NCI-H187 (cell line): Measurements from ENCODE around the gene SERPINH1.

Source experiments
- DNase-seq, 2 experiments: peaks; one replicate each; lab custom pipeline; 2025; lab: John Stamatoyannopoulos, UW

The SERPINH1 gene

DNA sequence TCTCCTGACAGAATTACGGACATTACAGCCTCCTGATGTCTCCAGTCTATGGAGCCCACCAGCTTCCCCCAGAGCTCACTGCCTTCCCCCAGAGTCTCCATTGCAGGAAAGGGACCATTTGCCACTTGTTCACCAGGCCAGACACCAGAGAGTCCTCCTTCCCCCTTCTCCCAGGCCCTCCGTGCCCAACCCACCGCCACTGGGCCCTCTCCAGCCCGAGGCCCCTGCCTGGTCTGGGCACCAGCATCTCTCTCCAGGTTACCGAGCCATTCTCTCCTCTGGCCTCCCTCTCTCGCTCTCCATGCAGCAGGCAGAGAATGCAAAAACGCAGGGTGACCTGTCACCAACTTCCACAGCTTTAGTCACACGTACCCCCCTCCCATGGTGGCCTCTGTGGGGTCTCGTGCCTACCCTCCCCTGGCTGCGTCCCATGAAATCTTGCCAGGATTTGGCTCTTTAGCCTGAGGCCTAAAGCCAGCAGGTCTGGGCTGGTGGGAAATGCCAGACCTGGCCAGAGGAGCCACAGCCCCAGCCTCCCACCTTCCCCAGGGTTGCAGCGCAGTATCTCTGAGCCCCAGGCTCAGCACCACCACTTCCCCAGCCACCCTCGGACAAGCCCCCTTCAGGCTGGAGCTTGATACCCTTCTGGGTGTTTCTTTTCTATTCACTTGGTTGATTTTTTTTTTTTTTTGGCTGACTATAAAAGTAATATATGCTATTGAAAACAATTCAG is 6.8 kb upstream of the SERPINH1 start:
- DNase-seq, result no peak

DNA sequence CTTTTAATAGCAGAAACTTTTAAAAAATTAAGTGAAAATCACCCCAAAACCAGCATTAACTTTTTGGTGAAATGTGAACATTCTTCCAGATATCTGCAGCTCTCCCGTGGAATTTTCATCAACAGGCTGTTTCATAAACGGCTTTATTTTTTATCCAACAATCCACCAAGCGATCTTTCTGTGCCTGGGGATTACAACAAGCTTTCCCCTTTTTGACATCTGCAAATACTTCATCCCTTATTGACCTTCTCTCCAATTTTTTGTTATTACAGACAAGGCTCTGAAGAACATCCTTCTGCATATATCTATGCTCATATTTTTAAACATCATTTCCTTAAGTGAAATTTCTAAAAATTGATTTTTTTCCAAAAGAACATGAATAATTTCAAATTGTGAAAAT is 5.8 kb upstream of the SERPINH1 start:
- no peak for DNase-seq

DNA sequence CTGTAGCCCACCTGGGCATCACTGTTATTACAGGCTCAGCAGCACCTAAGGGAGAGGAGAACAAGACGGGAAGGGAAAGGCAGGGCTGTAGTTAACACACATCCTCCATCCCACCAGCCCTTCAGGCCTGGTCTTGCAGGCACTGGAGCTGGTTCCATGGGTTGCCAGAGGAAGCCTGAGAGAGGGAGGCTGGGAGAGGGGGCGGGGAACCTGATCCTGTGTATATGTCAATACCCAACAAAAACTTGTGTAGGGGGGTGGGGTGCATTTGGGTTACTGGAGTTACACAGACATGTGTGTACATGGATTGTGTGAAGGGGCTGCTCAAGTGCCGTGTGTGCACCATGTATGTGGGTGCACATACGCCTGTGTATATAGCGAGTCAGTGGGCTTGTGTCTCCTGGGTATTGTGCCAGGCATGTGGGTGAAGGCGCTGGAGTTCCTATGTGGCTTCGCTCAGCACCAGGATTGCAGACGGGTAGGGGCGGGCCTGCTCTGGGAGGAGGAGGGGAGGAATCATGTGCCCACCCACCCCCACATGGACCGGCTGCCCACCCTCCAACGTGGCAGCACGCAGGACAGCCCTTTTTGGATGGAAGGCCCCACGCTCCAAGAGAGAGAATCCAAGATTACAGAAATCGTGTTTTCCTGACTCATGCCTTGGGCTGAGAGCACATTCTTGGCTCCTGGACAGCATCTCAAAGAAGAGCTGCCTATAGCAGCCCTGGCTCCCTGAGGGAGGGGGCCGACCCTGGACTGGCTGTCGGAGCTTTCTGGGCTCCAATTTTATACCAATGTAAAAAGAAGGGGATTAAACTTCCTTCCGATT is 4.2 kb upstream of the SERPINH1 start:
- DNase-seq, result no peak

DNA sequence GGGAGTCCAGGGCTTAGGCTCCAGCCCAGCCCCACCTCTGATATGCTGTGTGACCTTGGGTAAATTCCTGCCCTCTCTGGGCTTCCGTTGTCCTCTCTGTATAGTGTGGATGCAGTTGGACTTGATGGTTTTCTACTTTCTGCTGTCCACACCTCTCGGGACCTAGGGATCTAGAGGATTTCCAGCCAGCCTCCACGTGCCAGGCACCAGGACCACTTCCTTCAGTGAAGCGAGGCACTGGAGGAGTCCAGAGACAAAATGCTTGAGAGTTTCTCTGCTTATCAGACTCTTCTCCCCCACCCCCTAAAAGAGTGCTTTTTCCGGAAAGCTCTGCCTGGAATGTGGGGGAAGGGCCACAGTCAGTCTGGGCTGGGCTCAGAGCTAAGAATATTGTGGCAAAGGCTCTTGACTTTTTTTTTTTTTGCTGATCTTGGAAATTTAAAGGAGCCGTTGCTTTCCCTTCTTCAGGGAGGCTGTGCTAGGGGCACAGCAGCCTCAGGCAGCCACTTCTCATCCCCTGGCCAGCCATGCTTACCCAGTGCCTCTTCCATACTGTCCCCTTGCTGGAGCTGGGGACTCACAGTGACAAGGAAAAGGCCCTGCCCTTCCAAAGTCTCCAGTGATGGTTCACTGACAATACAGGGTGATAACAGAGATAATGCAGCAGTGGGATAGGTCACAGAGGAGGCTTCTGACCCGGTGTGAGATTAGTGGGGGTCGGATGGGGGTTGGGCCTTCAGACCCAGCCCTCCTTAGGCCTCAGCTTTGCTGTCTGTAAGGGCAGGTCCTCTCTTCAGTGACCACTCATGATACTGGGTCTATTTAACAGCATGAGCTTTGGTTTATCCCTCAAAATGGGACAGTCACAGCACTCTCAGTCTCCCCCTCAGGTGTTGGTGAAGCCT is 2.9 kb upstream of the SERPINH1 start:
- no peak for DNase-seq

DNA sequence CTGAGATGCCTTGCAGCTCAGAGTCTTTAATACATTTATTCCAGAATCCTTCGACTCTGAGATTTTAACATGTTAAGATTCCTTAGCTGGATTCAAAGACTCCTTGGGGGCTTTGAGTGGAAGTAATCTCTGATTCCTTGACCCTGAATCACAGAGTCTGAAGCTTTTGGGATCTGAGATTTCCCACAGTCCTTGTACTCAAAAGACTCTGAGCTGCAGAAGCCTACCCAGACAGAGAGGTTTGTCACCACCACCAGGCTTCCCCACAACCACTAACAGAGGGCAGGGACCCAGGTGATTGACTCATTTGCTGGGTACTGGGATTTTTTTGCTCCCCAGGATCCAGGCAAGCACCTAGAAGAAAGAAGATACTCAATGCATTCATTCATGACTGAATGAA is 1.4 kb upstream of the SERPINH1 start:
- no peak for DNase-seq

DNA sequence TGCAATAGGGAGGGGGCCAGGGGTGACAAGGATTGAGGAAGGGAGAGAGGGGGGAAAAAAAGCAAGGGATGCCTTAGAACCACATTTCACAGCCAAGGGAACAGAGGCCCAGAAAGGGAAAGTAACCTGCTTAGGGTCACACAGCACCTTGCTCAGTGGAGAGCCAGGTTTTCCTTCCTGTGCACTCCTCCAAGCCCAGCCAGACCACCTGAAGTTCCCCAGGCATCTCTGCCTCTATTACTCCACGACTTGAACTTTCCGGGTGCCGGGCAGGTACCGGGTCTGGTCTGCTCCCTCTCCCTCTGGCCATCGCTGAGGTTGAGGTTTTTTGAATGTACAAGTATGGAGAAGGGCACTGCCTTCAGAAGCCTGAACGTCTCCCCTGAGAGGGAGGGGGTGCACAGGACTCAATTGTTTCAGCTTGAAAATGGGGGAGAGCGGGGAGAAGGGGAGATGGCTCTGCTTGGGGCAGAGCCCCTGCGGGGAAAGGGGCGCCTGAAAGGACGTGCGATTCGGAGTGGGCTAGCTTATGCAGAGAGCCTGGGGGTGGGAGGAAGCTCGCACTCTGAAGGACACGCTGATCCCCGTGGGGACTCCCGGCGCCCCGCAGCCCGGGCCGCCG is 516 bp upstream of the SERPINH1 start:
- no peak for DNase-seq

DNA sequence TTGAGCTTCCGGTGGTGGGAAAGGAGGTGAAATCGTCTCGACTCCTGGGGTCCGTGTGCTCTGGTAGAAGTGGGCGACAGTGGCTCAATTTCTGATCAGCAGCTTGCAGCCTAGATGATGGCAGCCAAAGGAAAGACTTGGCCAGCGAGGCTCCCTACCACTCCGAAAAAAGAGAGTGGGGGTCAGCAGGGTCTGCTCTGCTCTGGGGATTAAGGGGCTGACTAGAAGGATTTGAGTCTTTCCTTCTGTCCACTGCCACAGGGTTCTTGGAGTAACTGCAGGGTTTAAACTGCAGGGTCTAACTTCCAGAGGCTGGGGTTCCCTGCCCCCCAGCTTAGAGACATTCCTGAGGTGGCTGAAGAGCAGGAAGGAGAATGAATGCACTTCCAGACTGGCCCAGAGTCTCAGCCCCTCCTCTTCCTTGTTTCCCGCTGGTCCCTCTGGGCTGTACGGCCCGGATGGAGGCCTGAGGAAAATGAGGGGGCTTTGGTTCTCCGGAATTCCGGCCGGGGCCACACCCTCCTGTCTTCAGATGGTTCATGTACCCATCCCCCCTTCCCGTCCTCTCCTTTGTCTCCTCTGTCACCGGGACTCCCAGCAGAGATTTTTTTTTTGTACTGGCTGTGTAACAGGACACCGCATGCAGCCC is 907 bp downstream of the SERPINH1 start:
- DNase-seq, result no peak

DNA sequence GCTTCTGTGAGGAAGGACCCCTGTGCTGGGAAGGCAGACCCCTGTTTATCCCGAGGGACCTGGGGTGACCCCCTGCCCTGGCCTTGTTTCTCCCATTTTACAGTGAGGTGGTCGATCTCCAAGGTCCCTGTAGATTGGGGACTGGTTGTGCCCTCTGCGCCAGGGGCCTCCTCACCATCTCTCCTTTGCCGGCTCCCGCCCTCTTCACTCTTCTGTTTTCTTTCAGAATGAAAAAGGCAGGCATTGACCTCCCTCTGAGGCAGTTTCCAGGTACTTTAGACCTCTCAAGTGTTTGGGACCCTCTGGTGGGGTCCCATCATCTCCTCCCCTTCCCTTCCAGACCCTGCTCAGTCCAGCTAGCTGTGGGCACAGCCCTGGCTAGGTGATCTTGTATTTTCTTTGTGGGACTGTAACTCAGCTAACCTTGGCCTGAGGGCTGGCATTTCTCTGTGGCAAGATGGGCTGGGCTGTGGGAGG is 1.5 kb downstream of the SERPINH1 start:
- DNase-seq, result no peak

DNA sequence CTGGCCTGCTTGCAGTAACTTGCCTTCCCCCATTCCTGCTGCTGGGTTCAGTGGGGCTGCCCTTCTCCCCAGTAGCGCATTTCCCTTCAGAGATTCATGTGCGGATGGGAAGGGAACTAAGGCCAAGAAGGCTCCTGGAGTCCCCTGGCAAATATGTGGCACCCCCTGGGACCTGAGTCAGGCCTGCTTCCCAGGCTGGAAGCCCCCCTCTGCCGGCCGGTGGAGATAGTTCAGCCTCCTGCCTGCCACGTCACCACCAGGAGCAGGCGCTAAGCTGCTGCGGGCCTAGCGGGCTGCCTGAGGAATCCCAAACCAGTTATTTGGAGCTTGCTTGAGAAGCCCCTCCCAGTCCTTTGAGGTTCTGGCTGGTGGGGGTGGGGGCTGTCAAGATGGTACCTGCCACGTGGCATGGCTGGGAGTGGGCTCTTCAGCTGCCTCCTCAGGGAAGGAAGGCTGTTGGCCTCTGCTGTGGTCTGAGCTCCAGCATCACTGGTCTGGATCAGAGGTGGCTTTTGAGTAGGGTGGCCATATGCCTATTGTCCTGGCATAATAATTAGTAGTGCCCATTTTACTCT is 2.0 kb downstream of the SERPINH1 start:
- DNase-seq, result no peak

DNA sequence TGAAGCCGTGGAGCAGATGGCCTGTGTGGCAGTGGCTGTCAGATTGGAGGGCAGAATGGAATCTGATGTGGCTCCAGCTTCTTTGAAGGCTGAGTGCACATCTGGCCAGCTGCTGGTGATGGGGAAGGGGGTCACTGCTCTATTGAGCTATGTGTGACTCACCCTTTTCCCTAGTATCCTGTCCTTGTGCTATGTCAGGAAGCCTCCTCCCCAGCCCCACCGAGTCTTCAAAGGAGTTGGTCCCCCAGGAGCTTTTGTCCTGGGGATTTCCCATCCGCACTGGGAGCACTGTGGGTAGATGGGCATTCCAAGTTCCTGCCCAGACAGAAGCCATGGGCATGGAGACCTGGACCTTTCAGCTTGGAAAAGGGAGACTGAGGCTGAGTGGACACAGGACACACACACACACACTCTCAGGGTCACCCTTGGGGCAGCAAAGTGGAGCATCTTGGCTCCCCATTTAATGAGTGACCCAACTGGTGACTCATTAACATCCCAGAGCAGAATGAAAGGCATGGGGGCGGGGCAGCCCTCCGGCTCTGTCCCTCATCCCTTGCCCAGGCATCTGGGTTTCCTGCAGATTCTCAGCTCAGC is 3.3 kb downstream of the SERPINH1 start:
- DNase-seq, result no peak

DNA sequence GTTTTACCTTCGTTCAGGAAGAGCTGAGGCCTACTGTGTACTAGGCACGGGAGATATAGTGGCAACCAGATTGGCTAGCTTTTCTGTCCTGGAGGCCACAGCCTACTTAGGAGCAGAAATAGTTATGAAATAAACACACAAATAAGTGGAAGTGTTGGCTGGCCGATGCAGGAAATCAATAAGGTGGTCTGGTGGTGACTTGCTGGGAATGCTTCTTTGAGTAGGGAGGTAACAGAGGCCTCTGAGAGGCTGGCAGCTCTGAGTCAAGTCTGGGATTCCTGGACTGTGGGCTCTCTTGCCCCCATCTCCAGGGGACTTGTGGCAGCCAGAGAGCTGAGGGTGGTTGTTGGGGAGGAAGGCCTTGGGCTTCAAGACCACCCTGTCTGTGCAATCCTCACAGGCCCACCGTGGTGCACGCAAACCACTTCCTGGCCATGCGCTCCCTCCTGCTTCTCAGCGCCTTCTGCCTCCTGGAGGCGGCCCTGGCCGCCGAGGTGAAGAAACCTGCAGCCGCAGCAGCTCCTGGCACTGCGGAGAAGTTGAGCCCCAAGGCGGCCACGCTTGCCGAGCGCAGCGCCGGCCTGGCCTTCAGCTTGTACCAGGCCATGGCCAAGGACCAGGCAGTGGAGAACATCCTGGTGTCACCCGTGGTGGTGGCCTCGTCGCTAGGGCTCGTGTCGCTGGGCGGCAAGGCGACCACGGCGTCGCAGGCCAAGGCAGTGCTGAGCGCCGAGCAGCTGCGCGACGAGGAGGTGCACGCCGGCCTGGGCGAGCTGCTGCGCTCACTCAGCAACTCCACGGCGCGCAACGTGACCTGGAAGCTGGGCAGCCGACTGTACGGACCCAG is 4.1 kb downstream of the SERPINH1 start:
- DNase-seq, result no peak

DNA sequence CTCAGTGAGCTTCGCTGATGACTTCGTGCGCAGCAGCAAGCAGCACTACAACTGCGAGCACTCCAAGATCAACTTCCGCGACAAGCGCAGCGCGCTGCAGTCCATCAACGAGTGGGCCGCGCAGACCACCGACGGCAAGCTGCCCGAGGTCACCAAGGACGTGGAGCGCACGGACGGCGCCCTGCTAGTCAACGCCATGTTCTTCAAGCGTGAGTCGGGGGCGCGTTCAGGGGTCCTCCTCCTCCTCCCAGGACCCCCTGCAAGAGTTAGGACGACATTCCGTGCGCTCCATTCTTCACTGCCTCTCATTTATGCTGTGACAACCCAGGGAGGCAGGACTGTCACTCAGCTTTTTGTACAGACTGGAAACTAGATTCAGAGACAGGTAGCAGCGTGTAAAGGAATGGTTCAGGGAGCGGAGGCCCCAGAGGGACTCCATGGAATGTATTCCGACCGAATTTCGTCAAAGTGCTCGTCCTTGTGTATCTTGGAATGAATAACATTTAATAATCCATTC is 4.8 kb downstream of the SERPINH1 start:
- DNase-seq, result no peak

DNA sequence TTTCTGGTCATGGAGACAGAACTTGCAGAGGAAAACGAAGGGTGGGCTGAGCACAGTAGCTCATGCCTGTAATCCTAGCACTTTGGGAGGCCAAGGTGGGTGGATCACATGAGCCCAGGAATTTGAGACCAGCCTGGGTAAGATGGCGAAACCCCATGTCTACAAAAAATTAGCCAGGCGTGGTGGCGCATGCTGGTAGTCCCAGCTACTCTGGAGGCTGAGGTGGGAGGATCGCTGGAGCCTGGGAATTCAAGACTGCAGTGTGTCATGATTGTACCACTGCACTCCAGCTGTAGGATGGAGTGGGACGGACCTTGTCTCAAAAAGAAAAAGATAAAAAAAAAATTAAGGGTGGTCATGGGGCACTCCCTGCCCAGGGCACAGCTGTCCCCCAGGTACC is 5.9 kb downstream of the SERPINH1 start:
- DNase-seq, result no peak

DNA sequence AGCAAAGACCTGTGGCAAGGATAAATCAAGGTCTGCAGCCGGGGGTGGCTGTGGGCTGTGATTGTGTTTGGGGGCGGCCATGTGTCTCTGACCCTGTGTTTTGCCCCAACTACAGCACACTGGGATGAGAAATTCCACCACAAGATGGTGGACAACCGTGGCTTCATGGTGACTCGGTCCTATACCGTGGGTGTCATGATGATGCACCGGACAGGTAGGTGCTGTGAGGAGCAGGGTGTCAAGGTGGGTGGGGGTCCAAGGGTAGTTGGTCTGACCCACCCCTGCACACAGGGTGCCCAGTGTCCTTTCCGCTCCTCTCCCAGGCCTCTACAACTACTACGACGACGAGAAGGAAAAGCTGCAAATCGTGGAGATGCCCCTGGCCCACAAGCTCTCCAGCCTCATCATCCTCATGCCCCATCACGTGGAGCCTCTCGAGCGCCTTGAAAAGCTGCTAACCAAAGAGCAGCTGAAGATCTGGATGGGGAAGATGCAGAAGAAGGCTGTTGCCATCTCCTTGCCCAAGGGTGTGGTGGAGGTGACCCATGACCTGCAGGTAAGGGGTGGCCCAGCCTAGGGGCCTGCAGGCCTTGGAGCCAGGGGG is 6.7 kb downstream of the SERPINH1 start:
- DNase-seq, result no peak

DNA sequence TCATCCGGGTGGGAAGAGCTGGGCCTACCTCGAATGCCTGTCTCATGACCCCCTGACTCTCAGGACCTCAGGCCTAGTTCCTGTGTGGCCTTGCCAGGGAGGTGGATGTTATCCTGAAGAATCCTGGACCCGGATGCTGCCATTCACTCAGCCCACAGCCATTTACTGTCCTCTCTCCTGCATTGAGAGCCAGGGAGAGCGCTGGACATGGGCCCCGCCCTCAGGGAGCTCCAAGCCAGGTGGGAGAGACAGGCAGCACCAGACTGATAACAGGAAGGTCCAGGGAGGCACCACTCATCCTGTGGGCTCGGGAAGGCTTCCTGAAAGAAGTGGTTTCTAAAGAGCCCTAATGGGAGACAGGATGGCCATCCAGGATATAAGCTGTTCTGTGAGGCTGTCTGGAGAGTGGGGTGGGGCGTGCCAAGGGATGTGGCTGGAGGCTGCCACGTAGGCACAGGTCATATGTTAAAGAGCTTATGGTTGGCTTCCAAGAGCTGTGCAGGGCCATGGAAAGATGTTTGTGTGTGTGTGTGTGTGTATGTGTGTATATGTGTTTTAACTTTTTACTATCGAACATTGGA is 8.6 kb downstream of the SERPINH1 start:
- peak; percentile 25 for DNase-seq

DNA sequence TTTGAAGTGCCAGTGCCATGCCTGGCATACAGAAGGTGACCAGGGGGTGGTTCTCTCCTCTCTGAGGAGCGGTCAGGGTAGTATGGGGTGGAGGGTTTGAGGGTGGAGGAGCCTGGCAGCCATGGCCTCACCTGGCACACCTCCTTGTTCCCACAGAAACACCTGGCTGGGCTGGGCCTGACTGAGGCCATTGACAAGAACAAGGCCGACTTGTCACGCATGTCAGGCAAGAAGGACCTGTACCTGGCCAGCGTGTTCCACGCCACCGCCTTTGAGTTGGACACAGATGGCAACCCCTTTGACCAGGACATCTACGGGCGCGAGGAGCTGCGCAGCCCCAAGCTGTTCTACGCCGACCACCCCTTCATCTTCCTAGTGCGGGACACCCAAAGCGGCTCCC is 9.6 kb downstream of the SERPINH1 start:
- no peak for DNase-seq

DNA sequence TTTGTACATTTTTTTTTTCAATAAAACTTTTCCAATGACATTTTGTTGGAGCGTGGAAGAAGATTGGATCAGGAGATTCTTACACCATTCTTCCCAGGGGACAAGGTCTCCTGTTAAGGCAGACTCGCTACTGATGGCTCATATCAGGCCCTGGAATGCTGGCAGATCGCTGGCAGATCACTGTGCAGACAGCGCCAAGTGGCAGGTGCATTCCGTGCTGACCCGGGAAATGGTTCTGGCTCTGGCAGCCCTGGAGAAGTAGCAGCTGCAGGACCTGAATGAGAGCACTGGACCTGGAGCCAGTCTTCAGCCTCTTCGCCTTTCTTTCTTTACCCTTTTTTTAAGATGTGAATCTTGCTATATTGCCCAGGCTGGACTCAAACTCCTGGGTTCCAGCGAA is 10.7 kb downstream of the SERPINH1 start:
- no peak for DNase-seq
